ENCODE data around the gene ZGLP1.

ZGLP1 gene

DNA sequence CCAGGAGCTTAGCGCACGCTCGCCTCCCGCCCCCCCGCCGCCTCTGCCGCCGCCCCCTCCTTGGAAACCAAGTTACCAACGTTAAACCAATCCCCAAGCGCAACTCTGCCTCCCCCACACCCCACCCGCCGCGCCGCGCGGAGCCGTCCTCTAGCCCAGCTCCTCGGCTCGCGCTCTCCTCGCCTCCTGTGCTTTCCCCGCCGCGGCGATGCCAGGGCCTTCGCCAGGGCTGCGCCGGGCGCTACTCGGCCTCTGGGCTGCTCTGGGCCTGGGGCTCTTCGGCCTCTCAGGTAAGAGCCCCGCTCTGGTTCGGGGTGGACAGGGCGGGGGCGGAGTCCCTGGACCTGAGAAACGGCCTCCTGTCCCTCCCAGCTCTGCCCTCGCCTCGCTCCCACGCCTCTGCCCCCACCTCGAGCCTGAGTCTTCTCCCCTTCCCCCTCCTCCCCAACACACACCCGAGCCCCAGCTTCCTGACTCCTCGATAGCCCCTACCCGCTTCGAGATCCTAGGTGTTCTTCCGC is 19.7 kb downstream of the ZGLP1 start, which contains the start of gene ICAM5:
Gene ICAM5 (plus strand): TSS at position 117 of the 521 bp plus-strand sequence. CDS start 92 bp downstream, at position 209.
- peak; percentile 49 for DNase-seq
- H3K27me3 ChIP-seq (ENCODE audit: insufficient read depth, low read depth, severe bottlenecking) = peaks cover 9% of the 10 kb centered on the region
- peaks cover 15% of the 10 kb centered on the region for H3K36me3 ChIP-seq
- H3K27ac ChIP-seq = no peak within 1 kb of the TSS
- peak within 1 kb of the TSS; percentile 63 for H3K4me3 ChIP-seq (ENCODE audit: low read depth, low read length)
- no peaks in the 10 kb centered on the region for H3K9me3 ChIP-seq (ENCODE audit: severe bottlenecking)
- TF ChIP-seq, protein P1, sequence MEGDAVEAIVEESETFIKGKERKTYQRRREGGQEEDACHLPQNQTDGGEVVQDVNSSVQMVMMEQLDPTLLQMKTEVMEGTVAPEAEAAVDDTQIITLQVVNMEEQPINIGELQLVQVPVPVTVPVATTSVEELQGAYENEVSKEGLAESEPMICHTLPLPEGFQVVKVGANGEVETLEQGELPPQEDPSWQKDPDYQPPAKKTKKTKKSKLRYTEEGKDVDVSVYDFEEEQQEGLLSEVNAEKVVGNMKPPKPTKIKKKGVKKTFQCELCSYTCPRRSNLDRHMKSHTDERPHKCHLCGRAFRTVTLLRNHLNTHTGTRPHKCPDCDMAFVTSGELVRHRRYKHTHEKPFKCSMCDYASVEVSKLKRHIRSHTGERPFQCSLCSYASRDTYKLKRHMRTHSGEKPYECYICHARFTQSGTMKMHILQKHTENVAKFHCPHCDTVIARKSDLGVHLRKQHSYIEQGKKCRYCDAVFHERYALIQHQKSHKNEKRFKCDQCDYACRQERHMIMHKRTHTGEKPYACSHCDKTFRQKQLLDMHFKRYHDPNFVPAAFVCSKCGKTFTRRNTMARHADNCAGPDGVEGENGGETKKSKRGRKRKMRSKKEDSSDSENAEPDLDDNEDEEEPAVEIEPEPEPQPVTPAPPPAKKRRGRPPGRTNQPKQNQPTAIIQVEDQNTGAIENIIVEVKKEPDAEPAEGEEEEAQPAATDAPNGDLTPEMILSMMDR (IDR thresholded peaks at IDR 0.05; ENCODE audit: low read depth, low read length) = no peak

DNA sequence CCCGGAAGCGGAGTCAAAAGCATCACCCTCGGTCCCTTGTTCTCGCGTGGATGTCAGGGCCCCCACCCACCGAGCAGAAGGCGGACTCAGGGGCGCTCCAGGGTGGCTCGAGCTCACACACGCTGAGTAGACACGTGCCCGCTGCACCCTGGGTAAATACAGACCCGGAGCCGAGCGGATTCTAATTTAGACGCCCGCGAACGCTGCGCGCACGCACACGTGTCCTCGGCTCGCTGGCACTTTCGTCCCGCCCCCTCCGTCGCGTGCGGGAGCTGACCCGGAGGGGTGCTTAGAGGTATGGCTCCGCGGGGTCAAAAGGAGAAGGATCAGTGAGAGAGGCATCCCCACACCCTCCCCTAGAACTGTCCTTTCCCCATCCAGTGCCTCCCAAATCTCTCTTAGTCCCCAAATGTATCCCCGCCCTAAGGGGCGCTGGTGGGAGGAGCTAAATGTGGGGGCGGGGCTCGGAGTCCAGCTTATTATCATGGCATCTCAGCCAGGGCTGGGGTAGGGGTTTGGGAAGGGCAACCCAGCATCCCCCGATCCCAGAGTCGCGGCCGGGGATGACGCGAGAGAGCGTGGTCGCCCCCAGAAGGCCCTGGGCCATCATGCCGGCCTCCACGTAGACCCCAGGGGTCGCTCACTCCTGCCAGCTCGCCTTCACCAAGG is 20.3 kb downstream of the ZGLP1 start:
- TF ChIP-seq, protein P1 (IDR thresholded peaks at IDR 0.05; ENCODE audit: low read depth, low read length) = peak; percentile 32; the same call in 1 of the 2 replicates
- Histone ChIP-seq H3K36me3 (peaks cover 9% of the 10 kb centered on the region), H3K27me3 (ENCODE audit: insufficient read depth, low read depth, severe bottlenecking) (peaks cover 9% of the 10 kb centered on the region), H3K4me3 (ENCODE audit: low read depth, low read length) (peak overlapping the region; percentile 63), H3K27ac (no peak overlapping the region), H3K9me3 (ENCODE audit: severe bottlenecking) (no peaks in the 10 kb centered on the region)
- peak; percentile 75 for DNase-seq

DNA sequence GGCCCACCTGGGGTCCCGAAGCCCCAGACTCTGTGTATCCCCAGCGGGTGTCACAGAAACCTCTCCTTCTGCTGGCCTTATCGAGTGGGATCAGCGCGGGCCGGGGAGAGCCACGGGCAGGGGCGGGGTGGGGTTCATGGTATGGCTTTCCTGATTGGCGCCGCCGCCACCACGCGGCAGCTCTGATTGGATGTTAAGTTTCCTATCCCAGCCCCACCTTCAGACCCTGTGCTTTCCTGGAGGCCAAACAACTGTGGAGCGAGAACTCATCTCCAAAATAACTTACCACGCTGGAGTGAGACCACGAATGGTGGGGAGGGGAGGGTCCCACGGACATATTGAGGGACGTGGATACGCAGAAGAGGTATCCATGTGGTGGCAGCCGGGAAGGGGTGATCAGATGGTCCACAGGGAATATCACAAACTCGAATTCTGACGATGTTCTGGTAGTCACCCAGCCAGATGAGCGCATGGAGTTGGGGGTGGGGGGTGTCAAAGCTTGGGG is 20.9 kb downstream of the ZGLP1 start:
- Histone ChIP-seq H3K9me3 (ENCODE audit: severe bottlenecking) (no peaks in the 10 kb centered on the region), H3K4me3 (ENCODE audit: low read depth, low read length) (peak overlapping the region; percentile 63), H3K27me3 (ENCODE audit: insufficient read depth, low read depth, severe bottlenecking) (peaks cover 9% of the 10 kb centered on the region), H3K36me3 (peaks cover 3% of the 10 kb centered on the region; the same call in 1 of the 2 replicates), H3K27ac (no peak overlapping the region)
- TF ChIP-seq, protein P1 (IDR thresholded peaks at IDR 0.05; ENCODE audit: low read depth, low read length) = no peak
- DNase-seq = peak; percentile 67

DNA sequence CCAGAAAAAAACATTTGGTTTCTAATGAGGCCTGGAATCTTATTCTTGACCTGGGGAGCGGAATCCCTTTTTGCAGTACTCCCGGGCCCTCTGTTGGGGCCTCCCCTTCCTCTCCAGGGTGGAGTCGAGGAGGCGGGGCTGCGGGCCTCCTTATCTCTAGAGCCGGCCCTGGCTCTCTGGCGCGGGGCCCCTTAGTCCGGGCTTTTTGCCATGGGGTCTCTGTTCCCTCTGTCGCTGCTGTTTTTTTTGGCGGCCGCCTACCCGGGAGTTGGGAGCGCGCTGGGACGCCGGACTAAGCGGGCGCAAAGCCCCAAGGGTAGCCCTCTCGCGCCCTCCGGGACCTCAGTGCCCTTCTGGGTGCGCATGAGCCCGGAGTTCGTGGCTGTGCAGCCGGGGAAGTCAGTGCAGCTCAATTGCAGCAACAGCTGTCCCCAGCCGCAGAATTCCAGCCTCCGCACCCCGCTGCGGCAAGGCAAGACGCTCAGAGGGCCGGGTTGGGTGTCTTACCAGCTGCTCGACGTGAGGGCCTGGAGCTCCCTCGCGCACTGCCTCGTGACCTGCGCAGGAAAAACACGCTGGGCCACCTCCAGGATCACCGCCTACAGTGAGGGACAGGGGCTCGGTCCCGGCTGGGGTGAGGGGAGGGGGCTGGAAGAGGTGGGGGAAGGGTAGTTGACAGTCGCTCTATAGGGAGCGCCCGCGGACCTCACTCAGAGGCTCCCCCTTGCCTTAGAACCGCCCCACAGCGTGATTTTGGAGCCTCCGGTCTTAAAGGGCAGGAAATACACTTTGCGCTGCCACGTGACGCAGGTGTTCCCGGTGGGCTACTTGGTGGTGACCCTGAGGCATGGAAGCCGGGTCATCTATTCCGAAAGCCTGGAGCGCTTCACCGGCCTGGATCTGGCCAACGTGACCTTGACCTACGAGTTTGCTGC is 22.5 kb downstream of the ZGLP1 start, which contains the start of gene ICAM4:
Gene ICAM4 (plus strand): TSS at position 153 of the 935 bp plus-strand sequence. CDS start 58 bp downstream, at position 211.
- Histone ChIP-seq H3K27ac (no peak within 1 kb of the TSS), H3K9me3 (ENCODE audit: severe bottlenecking) (no peaks in the 10 kb centered on the region), H3K27me3 (ENCODE audit: insufficient read depth, low read depth, severe bottlenecking) (peaks cover 9% of the 10 kb centered on the region), H3K4me3 (ENCODE audit: low read depth, low read length) (no peak within 1 kb of the TSS), H3K36me3 (no peaks in the 10 kb centered on the region)
- no peak for DNase-seq
- TF ChIP-seq, protein P1 (IDR thresholded peaks at IDR 0.05; ENCODE audit: low read depth, low read length) = no peak

DNA sequence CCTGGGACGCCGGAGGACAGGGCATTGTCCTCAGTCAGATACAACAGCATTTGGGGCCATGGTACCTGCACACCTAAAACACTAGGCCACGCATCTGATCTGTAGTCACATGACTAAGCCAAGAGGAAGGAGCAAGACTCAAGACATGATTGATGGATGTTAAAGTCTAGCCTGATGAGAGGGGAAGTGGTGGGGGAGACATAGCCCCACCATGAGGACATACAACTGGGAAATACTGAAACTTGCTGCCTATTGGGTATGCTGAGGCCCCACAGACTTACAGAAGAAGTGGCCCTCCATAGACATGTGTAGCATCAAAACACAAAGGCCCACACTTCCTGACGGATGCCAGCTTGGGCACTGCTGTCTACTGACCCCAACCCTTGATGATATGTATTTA is 24.2 kb downstream of the ZGLP1 start:
- Histone ChIP-seq H3K27ac (no peak overlapping the region), H3K36me3 (no peaks in the 10 kb centered on the region), H3K27me3 (ENCODE audit: insufficient read depth, low read depth, severe bottlenecking) (peaks cover 1% of the 10 kb centered on the region), H3K9me3 (ENCODE audit: severe bottlenecking) (no peaks in the 10 kb centered on the region), H3K4me3 (ENCODE audit: low read depth, low read length) (no peak overlapping the region)
- TF ChIP-seq, protein P1 (IDR thresholded peaks at IDR 0.05; ENCODE audit: low read depth, low read length) = no peak
- DNase-seq = no peak
